WTC11 (cell line): ENCODE results near the gene TMEM176B. TPM values are rescaled to one million over a fixed set of nuclear protein-coding genes. Genes with fewer than 3 reads are reported as not detected.

Experiments used
- ATAC-seq: fragments of 200-7000 bp; cut with Tn5 transposase; 2 replicates; pipeline ENCODE4 v1.10.0; 2021; ENCODE audit warnings: mild to moderate bottlenecking, moderate library complexity
- CTCF ChIA-PET: fragments of 300-600 bp; sonication (Branson Sonifier 250); formaldehyde crosslinking; loops from one replicate; lab custom pipeline; 2021; ENCODE audit warnings: antibody characterized with exemption; lab: Charles Lee
- POLR2A ChIA-PET: fragments of 350-600 bp; sonication (Branson Sonifier 250); formaldehyde crosslinking; loops from one replicate; lab custom pipeline; 2021; ENCODE audit warnings: antibody characterized with exemption; lab: Charles Lee
- DNase-seq: peaks from one replicate; pipeline ENCODE4 v3.0.0; 2021; ENCODE audit warnings: low spot score
- H3K27ac Mint-ChIP-seq: 2 replicates; pipeline ENCODE4 v1.8.0; 2021; ENCODE audit warnings: mixed read lengths
- H3K27me3 Mint-ChIP-seq: 2 replicates; pipeline ENCODE4 v1.8.0; 2021; ENCODE audit warnings: low read depth, mild to moderate bottlenecking, moderate library complexity, mixed read lengths
- H3K36me3 Mint-ChIP-seq: 2 replicates; pipeline ENCODE4 v1.8.0; 2021; ENCODE audit warnings: mixed read lengths
- H3K4me1 Mint-ChIP-seq: 2 replicates; pipeline ENCODE4 v1.8.0; 2022; ENCODE audit warnings: mixed read lengths
- H3K4me3 Mint-ChIP-seq: 2 replicates; pipeline ENCODE4 v1.8.0; 2021; ENCODE audit warnings: mild to moderate bottlenecking, moderate library complexity, mixed read lengths
- H3K9me3 Mint-ChIP-seq: 2 replicates; pipeline ENCODE4 v1.8.0; 2021; ENCODE audit warnings: mixed read lengths
- CBFB ChIP-seq: sonication (generic); formaldehyde crosslinking; IDR thresholded peaks from 2 replicates; pipeline ENCODE4 v1.8.1; 2022; ENCODE audit warnings: mild to moderate bottlenecking, low read depth, missing genetic modification reagents
- KAT7 ChIP-seq: sonication (generic); formaldehyde crosslinking; IDR thresholded peaks from 2 replicates; pipeline ENCODE4 v1.8.1; 2023; ENCODE audit warnings: missing genetic modification reagents, mild to moderate bottlenecking, borderline replicate concordance
- NR2C2 ChIP-seq: sonication (generic); formaldehyde crosslinking; IDR thresholded peaks from 2 replicates; pipeline ENCODE4 v1.8.0; 2022; ENCODE audit warnings: mild to moderate bottlenecking, missing genetic modification reagents
- RORB ChIP-seq: fragments of 250-450 bp; sonication (Bioruptor Pico); IDR thresholded peaks from 2 replicates; pipeline ENCODE4 v1.9.0; 2021; ENCODE audit warnings: mild to moderate bottlenecking
- SOX15 ChIP-seq: fragments of 250-450 bp; sonication (Bioruptor Pico); IDR thresholded peaks from 2 replicates; pipeline ENCODE4 v1.9.0; 2021; ENCODE audit warnings: mild to moderate bottlenecking
- ZNF121 ChIP-seq: sonication (generic); formaldehyde crosslinking; IDR thresholded peaks from 2 replicates; pipeline ENCODE4 v1.8.0; 2023; ENCODE audit warnings: missing genetic modification reagents
- ZNF263 ChIP-seq: sonication (generic); formaldehyde crosslinking; IDR thresholded peaks from 2 replicates; pipeline ENCODE4 v1.8.1; 2022; ENCODE audit warnings: low read depth, mild to moderate bottlenecking, moderate library complexity, missing genetic modification reagents
- ZNF671 ChIP-seq: fragments of 250-450 bp; sonication (Bioruptor Pico); IDR thresholded peaks from 2 replicates; pipeline ENCODE4 v1.8.0; 2021; ENCODE audit warnings: mild to moderate bottlenecking
- total RNA-seq: library from RNA; stranded (reverse); gene quantifications from 3 replicates; pipeline ENCODE4 v1.2.3, GENCODE V29; 2021
- TF ChIP-seq, protein P1 (sequence below): sonication (generic); formaldehyde crosslinking; IDR thresholded peaks from 2 replicates; pipeline ENCODE4 v1.8.0; 2022; ENCODE audit warnings: mild to moderate bottlenecking, missing genetic modification reagents
- TF ChIP-seq, protein P2 (sequence below): fragments of 250-450 bp; sonication (Bioruptor Pico); IDR thresholded peaks from 2 replicates; pipeline ENCODE4 v1.9.0; 2021; ENCODE audit warnings: mild to moderate bottlenecking
- TF ChIP-seq, protein P3 (sequence below): sonication (generic); formaldehyde crosslinking; IDR thresholded peaks from 2 replicates; pipeline ENCODE4 v1.8.0; 2023; ENCODE audit warnings: missing genetic modification reagents, mild to moderate bottlenecking, borderline replicate concordance
- TF ChIP-seq, protein P4 (sequence below): sonication (generic); formaldehyde crosslinking; conservative IDR thresholded peaks from 2 replicates; pipeline ENCODE4 v1.8.1; 2023; ENCODE audit warnings: mild to moderate bottlenecking, low read depth, missing genetic modification reagents, moderate library complexity
- TF ChIP-seq, protein P5 (sequence below): sonication (generic); formaldehyde crosslinking; conservative IDR thresholded peaks from 2 replicates; pipeline ENCODE4 v1.8.1; 2022; ENCODE audit warnings: mild to moderate bottlenecking, missing genetic modification reagents
- TF ChIP-seq, protein P6 (sequence below): sonication (generic); formaldehyde crosslinking; IDR thresholded peaks from 2 replicates; pipeline ENCODE4 v1.8.1; 2023; ENCODE audit warnings: mild to moderate bottlenecking, missing genetic modification reagents, moderate library complexity
- TF ChIP-seq, protein P7 (sequence below): sonication (generic); formaldehyde crosslinking; IDR thresholded peaks from 2 replicates; pipeline ENCODE4 v1.8.0; 2022; ENCODE audit warnings: mild to moderate bottlenecking, missing genetic modification reagents
- TF ChIP-seq, protein P8 (sequence below): sonication (generic); formaldehyde crosslinking; IDR thresholded peaks from 2 replicates; pipeline ENCODE4 v1.8.0; 2022; ENCODE audit warnings: mild to moderate bottlenecking, missing genetic modification reagents

The TMEM176B gene
- total RNA-seq, 1 experiment from 2014 or later: 1.0 TPM

DNA sequence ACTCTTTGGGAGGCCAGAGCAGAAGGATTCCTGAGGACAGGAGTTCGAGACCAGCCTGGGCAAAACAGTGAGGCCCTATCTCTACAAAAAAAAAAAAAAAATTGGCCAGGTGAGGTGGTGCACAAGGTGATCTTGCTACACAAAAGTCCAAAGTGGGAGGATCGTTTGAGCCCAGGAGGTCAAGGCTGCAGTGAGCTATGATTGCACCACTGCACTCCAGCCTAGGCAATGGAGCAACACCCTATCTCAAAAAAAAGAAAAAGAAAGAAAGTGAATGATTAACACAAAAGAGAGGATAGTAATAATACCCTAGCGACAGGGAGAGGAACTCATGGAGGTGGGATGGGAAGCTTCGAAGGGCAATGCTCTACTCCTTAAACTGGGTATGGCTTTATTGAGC is 30.4 kb downstream of the TMEM176B start (continued):
- TF ChIP-seq, protein P1, sequence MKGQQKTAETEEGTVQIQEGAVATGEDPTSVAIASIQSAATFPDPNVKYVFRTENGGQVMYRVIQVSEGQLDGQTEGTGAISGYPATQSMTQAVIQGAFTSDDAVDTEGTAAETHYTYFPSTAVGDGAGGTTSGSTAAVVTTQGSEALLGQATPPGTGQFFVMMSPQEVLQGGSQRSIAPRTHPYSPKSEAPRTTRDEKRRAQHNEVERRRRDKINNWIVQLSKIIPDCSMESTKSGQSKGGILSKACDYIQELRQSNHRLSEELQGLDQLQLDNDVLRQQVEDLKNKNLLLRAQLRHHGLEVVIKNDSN (CRISPR knock-in tag): no peak
- TF ChIP-seq ZNF121 (CRISPR knock-in tag): no peak
- TF ChIP-seq, all 79 proteins: peak for 0

DNA sequence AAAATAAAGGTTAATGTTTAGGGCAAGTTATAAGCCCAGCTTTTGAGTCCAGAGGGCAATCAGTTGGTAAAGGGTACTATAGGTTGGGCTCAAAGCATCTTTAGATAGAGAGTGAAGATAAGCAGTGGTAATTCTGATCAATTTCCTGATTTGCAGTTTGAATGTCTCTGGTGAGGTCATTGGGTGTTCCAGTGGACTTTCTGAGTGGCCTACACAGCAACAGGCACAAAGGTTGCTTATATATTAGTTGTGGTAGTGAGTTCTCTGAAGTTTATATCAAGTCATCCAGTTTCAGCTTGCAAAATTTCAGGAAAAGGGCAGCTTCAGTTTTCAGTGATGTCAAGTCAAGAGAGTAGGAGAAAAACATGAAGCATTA is 33.8 kb downstream of the TMEM176B start:
- TF ChIP-seq NR2C2 (CRISPR knock-in tag) (no peak), SOX15 (CRISPR knock-in tag) (no peak), KAT7 (CRISPR knock-in tag) (no peak), ZNF263 (CRISPR knock-in tag) (no peak), RORB (no peak)
- TF ChIP-seq, protein P2, sequence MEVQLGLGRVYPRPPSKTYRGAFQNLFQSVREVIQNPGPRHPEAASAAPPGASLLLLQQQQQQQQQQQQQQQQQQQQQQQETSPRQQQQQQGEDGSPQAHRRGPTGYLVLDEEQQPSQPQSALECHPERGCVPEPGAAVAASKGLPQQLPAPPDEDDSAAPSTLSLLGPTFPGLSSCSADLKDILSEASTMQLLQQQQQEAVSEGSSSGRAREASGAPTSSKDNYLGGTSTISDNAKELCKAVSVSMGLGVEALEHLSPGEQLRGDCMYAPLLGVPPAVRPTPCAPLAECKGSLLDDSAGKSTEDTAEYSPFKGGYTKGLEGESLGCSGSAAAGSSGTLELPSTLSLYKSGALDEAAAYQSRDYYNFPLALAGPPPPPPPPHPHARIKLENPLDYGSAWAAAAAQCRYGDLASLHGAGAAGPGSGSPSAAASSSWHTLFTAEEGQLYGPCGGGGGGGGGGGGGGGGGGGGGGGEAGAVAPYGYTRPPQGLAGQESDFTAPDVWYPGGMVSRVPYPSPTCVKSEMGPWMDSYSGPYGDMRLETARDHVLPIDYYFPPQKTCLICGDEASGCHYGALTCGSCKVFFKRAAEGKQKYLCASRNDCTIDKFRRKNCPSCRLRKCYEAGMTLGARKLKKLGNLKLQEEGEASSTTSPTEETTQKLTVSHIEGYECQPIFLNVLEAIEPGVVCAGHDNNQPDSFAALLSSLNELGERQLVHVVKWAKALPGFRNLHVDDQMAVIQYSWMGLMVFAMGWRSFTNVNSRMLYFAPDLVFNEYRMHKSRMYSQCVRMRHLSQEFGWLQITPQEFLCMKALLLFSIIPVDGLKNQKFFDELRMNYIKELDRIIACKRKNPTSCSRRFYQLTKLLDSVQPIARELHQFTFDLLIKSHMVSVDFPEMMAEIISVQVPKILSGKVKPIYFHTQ (CRISPR knock-in tag): no peak
- TF ChIP-seq, protein P3, sequence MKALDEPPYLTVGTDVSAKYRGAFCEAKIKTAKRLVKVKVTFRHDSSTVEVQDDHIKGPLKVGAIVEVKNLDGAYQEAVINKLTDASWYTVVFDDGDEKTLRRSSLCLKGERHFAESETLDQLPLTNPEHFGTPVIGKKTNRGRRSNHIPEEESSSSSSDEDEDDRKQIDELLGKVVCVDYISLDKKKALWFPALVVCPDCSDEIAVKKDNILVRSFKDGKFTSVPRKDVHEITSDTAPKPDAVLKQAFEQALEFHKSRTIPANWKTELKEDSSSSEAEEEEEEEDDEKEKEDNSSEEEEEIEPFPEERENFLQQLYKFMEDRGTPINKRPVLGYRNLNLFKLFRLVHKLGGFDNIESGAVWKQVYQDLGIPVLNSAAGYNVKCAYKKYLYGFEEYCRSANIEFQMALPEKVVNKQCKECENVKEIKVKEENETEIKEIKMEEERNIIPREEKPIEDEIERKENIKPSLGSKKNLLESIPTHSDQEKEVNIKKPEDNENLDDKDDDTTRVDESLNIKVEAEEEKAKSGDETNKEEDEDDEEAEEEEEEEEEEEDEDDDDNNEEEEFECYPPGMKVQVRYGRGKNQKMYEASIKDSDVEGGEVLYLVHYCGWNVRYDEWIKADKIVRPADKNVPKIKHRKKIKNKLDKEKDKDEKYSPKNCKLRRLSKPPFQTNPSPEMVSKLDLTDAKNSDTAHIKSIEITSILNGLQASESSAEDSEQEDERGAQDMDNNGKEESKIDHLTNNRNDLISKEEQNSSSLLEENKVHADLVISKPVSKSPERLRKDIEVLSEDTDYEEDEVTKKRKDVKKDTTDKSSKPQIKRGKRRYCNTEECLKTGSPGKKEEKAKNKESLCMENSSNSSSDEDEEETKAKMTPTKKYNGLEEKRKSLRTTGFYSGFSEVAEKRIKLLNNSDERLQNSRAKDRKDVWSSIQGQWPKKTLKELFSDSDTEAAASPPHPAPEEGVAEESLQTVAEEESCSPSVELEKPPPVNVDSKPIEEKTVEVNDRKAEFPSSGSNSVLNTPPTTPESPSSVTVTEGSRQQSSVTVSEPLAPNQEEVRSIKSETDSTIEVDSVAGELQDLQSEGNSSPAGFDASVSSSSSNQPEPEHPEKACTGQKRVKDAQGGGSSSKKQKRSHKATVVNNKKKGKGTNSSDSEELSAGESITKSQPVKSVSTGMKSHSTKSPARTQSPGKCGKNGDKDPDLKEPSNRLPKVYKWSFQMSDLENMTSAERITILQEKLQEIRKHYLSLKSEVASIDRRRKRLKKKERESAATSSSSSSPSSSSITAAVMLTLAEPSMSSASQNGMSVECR: no peak
- TF ChIP-seq, protein P4, sequence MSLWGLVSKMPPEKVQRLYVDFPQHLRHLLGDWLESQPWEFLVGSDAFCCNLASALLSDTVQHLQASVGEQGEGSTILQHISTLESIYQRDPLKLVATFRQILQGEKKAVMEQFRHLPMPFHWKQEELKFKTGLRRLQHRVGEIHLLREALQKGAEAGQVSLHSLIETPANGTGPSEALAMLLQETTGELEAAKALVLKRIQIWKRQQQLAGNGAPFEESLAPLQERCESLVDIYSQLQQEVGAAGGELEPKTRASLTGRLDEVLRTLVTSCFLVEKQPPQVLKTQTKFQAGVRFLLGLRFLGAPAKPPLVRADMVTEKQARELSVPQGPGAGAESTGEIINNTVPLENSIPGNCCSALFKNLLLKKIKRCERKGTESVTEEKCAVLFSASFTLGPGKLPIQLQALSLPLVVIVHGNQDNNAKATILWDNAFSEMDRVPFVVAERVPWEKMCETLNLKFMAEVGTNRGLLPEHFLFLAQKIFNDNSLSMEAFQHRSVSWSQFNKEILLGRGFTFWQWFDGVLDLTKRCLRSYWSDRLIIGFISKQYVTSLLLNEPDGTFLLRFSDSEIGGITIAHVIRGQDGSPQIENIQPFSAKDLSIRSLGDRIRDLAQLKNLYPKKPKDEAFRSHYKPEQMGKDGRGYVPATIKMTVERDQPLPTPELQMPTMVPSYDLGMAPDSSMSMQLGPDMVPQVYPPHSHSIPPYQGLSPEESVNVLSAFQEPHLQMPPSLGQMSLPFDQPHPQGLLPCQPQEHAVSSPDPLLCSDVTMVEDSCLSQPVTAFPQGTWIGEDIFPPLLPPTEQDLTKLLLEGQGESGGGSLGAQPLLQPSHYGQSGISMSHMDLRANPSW (CRISPR knock-in tag): no peak
- DNase-seq (no peak), ATAC-seq (no peak)
- H3K9me3 Mint-ChIP-seq: peaks cover 11% of the 10 kb centered on the region
- ChIA-PET POLR2A (no interaction called here), CTCF (no interaction called here)
- peaks cover 17% of the 10 kb centered on the region for H3K4me1 Mint-ChIP-seq
- H3K36me3 Mint-ChIP-seq: 0 out of 2 replicates have a peak, but pooled peaks cover 6% of the 10 kb centered on the region
- H3K27me3 Mint-ChIP-seq: peaks cover 10% of the 10 kb centered on the region
- no peak overlapping the region for H3K27ac Mint-ChIP-seq
- H3K4me3 Mint-ChIP-seq: no peak overlapping the region

DNA sequence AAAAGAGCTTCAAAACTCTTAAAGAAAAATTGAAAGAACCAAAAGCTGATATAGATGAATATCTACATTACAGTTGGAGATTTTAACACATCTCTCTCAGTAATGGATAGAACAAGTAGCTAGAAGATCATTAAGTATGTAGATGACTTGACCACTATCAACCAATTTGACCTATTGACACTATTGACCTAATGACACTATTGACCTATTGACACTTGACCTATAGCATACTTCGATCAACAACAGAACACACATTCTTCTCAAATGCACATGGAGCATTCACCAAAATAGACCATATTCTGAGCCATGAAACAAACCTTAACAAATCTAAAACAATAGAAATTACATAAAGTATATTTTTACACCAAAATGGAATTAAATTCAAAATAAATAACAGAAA is 40.7 kb downstream of the TMEM176B start:
- POLR2A ChIA-PET: no interaction called here
- DNase-seq (no peak), ATAC-seq (no peak)
- Mint-ChIP-seq H3K9me3 (peaks cover 15% of the 10 kb centered on the region), H3K27ac (no peak overlapping the region), H3K4me1 (peaks cover 4% of the 10 kb centered on the region), H3K27me3 (peaks cover 47% of the 10 kb centered on the region), H3K4me3 (no peak overlapping the region), H3K36me3 (0 out of 2 replicates have a peak, but pooled peaks cover 5% of the 10 kb centered on the region)
- CTCF ChIA-PET: no interaction called here
- TF ChIP-seq, protein P5, sequence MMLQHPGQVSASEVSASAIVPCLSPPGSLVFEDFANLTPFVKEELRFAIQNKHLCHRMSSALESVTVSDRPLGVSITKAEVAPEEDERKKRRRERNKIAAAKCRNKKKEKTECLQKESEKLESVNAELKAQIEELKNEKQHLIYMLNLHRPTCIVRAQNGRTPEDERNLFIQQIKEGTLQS (CRISPR knock-in tag): no peak
- TF ChIP-seq CBFB (CRISPR knock-in tag) (no peak), ZNF671 (CRISPR knock-in tag) (no peak)
- TF ChIP-seq, protein P6, sequence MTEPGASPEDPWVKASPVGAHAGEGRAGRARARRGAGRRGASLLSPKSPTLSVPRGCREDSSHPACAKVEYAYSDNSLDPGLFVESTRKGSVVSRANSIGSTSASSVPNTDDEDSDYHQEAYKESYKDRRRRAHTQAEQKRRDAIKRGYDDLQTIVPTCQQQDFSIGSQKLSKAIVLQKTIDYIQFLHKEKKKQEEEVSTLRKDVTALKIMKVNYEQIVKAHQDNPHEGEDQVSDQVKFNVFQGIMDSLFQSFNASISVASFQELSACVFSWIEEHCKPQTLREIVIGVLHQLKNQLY (CRISPR knock-in tag): no peak
- TF ChIP-seq, protein P4 (CRISPR knock-in tag): no peak
- TF ChIP-seq, protein P7, sequence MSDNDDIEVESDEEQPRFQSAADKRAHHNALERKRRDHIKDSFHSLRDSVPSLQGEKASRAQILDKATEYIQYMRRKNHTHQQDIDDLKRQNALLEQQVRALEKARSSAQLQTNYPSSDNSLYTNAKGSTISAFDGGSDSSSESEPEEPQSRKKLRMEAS: no peak
- TF ChIP-seq, protein P8, sequence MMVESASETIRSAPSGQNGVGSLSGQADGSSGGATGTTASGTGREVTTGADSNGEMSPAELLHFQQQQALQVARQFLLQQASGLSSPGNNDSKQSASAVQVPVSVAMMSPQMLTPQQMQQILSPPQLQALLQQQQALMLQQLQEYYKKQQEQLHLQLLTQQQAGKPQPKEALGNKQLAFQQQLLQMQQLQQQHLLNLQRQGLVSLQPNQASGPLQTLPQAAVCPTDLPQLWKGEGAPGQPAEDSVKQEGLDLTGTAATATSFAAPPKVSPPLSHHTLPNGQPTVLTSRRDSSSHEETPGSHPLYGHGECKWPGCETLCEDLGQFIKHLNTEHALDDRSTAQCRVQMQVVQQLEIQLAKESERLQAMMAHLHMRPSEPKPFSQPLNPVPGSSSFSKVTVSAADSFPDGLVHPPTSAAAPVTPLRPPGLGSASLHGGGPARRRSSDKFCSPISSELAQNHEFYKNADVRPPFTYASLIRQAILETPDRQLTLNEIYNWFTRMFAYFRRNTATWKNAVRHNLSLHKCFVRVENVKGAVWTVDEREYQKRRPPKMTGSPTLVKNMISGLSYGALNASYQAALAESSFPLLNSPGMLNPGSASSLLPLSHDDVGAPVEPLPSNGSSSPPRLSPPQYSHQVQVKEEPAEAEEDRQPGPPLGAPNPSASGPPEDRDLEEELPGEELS (CRISPR knock-in tag): no peak
